Erythroblast (primary cell): ENCODE measurements around the gene AKR7A2.

Experiments
- DNase-seq, 2 experiments: peaks; one replicate each; lab custom pipeline; 2025; lab: John Stamatoyannopoulos, UW
- GATA1 ChIP-seq: IDR thresholded peaks from 2 replicates; pipeline ENCODE4 v1.6.1; 2011; ENCODE audit warnings: low read depth, mild to moderate bottlenecking, control low read depth, low read length, moderate library complexity
- POLR2A ChIP-seq: IDR thresholded peaks from 2 replicates; pipeline ENCODE4 v1.6.1; 2011; ENCODE audit warnings: mild to moderate bottlenecking, low read length

The AKR7A2 gene

DNA sequence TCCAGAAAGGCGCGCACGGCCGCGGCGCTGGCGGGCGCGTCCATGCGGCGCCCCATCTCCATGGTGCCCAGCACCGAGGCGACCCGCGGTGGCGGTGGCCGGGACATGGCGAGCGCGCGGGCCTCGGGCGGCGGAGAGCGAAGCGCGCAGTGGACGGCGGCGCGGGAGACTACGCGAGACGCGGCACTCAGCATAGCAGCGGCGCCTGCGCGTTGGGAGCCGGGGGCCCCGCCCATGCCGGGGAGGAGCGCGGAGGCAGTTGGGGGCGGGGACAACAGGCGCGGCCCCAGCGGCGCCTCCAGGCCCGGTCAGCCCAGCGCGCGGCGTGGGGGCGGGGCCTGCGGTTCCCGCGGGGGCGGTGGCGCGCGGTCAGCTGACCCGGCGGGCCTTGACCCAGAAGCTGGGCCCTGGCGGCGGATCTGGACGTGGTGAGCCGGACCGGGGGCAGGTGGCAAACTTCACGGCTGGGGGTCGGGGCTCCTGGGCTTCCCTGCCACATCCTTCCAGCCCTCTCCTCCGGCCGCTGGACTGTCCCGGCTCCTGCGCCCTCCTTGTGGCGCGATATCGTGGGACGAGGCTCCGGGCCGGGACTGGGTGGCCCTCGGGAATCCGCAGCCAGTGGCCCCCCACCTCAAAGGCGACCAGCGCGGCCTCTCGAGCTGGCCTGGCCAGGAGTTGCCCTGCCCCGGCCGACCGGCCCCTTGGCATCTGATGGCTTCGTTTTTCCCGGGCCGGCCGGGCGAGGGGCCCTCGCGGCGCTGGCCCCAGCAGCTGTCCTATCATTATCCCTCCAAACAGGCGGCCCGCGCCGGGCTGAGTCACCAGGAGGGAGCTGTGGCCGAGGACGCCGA, at the start of gene AKR7A2, which contains the start of gene SLC66A1:
AKR7A2 (minus strand) TSS at position 214 of the 851 bp plus-strand sequence; CDS start at position 194, 20 bp downstream.
SLC66A1 (plus strand) TSS at position 396 of the 851 bp plus-strand sequence. CDS start 5,352 bp downstream, outside the sequence.
- DNase-seq: peak; percentile 95 to 98
- TF ChIP-seq GATA1 (no peak), POLR2A (peak; percentile 72)

DNA sequence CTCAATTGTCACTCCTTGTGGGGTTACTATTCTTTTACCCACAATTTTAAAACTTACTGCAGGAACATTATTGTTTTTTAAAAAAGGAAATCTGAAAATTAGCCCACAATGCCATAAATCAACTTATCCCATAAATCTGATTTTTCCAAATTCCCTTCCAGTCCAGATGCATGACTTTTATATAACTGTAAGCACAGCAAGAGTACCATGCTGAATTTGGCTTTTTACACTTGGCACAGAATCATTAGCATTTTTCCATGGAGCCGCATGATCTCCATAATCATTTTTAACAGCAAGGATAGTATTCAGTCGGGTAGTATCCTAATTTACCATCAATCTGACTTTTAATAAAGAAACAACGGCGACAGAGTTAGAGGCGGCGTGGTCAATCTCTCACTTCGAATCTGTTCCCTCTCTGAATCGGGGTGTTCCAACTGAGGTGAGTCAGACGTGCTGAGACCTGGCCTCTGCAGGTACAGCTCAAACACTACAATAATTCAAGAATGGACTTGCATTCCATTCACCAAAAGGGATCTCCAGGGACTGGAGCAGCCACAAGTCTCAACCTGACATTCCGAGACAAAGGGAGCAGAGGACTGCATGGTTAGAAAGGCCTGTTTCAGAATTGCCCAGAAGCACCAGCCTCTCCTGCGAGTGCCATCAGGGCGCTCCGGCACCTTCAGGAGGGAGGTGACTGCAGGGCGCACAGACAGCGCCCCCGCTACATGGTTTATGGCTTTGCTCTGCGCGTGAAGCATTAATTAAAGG, 49.1 kb upstream of the AKR7A2 start:
- TF ChIP-seq GATA1 (no peak), POLR2A (no peak)

GRCh38 chr1:19360432-19360831, 48.5 kb upstream of the AKR7A2 start:
- DNase-seq: no peak
- TF ChIP-seq POLR2A: no peak
- no peak for TF ChIP-seq GATA1

More for the DNA sequence above, 49.1 kb upstream of the AKR7A2 start:
- DNase-seq: no peak

GRCh38 chr1:19360016-19360415, 48.1 kb upstream of the AKR7A2 start:
- TF ChIP-seq GATA1: no peak
- no peak for TF ChIP-seq POLR2A
- no peak for DNase-seq

GRCh38 chr1:19359357-19359756, 47.4 kb upstream of the AKR7A2 start:
- TF ChIP-seq GATA1 (no peak), POLR2A (no peak)
- DNase-seq: no peak

DNA sequence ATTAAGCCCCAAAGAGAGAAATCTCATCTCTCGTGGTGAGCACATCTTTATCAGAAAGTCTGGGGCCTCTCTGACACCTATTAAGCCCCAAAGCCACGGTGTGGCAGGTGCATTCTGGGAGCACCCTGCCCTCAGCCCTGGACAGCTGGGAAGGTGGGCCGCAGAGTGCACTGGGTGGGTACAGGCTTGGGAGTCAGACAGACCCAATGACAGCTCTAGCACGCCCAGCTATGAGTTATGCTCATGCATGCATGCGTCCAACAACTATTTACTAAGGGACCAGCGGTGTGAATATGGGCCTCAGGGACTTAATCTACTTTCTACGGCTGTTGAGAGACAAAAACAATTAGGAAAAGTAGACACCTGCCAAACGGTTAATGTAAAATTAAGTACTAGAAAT, 46.8 kb upstream of the AKR7A2 start:
- no peak for TF ChIP-seq GATA1
- TF ChIP-seq POLR2A: no peak
- DNase-seq: no peak

DNA sequence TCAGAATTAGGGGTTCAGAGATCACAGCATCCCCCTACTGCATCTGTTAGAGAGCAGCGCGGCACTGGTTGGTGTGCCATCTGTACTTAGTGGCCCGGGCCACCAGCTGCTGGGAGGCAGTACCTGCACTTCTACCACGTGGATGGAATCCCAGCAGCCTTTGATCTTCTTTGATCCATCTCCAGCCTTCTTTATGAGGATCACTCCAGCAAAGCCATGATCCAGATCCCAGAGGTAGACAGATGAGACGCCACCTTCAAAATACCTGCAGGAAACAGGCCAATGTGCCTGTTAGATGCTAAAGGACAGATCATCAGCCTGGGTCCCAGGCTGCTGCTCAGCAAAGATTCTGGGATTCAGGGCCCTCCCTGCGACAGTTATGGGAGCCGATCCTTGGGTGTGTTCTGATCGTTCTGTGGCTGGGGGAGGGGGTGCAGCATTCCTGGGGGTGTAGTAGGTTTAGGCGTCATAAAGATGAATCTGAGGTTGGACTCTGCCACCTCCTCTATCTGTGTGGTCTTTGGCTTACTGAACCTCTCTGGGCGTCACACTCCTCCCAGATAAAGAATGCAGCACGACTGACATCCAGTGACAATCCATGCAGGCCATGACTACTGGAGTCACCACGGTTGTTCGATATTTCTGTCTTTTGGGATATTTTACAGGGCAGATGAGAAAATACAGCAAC, 45.5 kb upstream of the AKR7A2 start:
- DNase-seq: no peak
- TF ChIP-seq GATA1: no peak
- TF ChIP-seq POLR2A: no peak

GRCh38 chr1:19356266-19356665, 44.3 kb upstream of the AKR7A2 start:
- no peak for DNase-seq
- TF ChIP-seq POLR2A: no peak
- TF ChIP-seq GATA1: no peak

- TF ChIP-seq GATA1 (no peak), POLR2A (no peak)
- DNase-seq: no peak
Observed at GRCh38 chr1:19354531-19354981, 42.6 kb upstream of the AKR7A2 start.

- no peak for DNase-seq
- TF ChIP-seq GATA1 (no peak), POLR2A (no peak)
Observed at GRCh38 chr1:19353596-19353995, 41.7 kb upstream of the AKR7A2 start.

GRCh38 chr1:19352839-19353238, 40.9 kb upstream of the AKR7A2 start:
- TF ChIP-seq GATA1 (no peak), POLR2A (no peak)
- no peak for DNase-seq

DNA sequence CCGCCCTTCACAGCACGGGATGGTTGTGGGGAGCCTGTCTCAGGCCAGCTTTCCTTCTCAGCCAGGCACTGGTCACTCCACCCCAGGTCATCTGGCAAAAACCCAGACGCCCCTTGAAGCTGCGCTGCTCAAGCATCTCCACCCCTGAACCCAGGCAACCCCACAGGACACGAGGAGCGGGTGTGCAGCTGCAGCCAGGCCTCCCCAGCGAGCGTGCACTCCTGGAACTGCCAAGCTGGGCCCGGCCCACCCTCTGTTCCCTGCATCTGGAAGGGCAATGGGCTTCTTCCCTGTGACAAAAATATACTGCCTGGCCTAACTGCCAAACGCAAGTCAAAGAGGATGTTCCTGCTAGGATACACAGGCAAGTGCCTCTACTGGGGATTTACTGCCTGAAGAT, 39.9 kb upstream of the AKR7A2 start:
- DNase-seq: no peak

GRCh38 chr1:19350566-19350965, 38.6 kb upstream of the AKR7A2 start:
- DNase-seq: no peak
- no peak for TF ChIP-seq POLR2A
- TF ChIP-seq GATA1: no peak

More for the DNA sequence above, 39.9 kb upstream of the AKR7A2 start:
- no peak for TF ChIP-seq GATA1
- TF ChIP-seq POLR2A: no peak
